IPS DF 19.7 (cell line): ENCODE results near the gene UGT1A10.
"Not testable (repeated sequence)": the region's sequence is repeated elsewhere in the genome, so short reads cannot be mapped to it uniquely, and the experiment has no call there.

ENCODE experiments used
- DNase-seq: peaks from one replicate; pipeline ENCODE4 v3.0.0-alpha.2; 2013; ENCODE audit warnings: low read depth, low spot score

Gene UGT1A10

GRCh38 chr2:233692648-233693047 lies 56.4 kb downstream of the UGT1A10 start, which contains the start of gene UGT1A6:
UGT1A6 (plus strand) TSS chr2:233692890; CDS start chr2:233693005, 115 bp downstream.
- no peak for DNase-seq

GRCh38 chr2:233693963-233694362 lies 57.7 kb downstream of the UGT1A10 start:
- no peak for DNase-seq

GRCh38 chr2:233698740-233699139 lies 62.5 kb downstream of the UGT1A10 start:
- DNase-seq: no peak

GRCh38 chr2:233699424-233700027 lies 63.3 kb downstream of the UGT1A10 start:
- DNase-seq: no peak

- DNase-seq: no peak
Measured at GRCh38 chr2:233700028-233700635, 63.9 kb downstream of the UGT1A10 start.

- DNase-seq: not testable (repeated sequence)
Measured at GRCh38 chr2:233700842-233701241, 64.6 kb downstream of the UGT1A10 start.

GRCh38 chr2:233702238-233702637 lies 66.0 kb downstream of the UGT1A10 start:
- DNase-seq: no peak

- DNase-seq: no peak
Measured at GRCh38 chr2:233705911-233706506, 69.8 kb downstream of the UGT1A10 start.

GRCh38 chr2:233706720-233707119 lies 70.5 kb downstream of the UGT1A10 start:
- no peak for DNase-seq

- no peak for DNase-seq
Measured at GRCh38 chr2:233707940-233708644, 71.8 kb downstream of the UGT1A10 start.

GRCh38 chr2:233708942-233709341 lies 72.7 kb downstream of the UGT1A10 start:
- no peak for DNase-seq

GRCh38 chr2:233711312-233712008 lies 75.2 kb downstream of the UGT1A10 start:
- DNase-seq: peak; percentile 9

GRCh38 chr2:233712611-233713261 lies 76.5 kb downstream of the UGT1A10 start, which contains the start of gene UGT1A5:
UGT1A5 (plus strand) TSS chr2:233712907; CDS start chr2:233712992, 85 bp downstream.
- DNase-seq: no peak

- no peak for DNase-seq
Measured at GRCh38 chr2:233713262-233713615, 77.0 kb downstream of the UGT1A10 start.

- no peak for DNase-seq
Measured at GRCh38 chr2:233714121-233714520, 77.9 kb downstream of the UGT1A10 start.

- no peak for DNase-seq
Measured at GRCh38 chr2:233718552-233718951, 82.3 kb downstream of the UGT1A10 start, which contains the start of gene UGT1A4. UGT1A4 (plus strand) TSS chr2:233718736; CDS start chr2:233718821, 85 bp downstream.

GRCh38 chr2:233728723-233729301 lies 92.6 kb downstream of the UGT1A10 start, which contains the start of gene UGT1A3:
UGT1A3 (plus strand) TSS chr2:233729042; CDS start chr2:233729127, 85 bp downstream.
- DNase-seq: no peak

GRCh38 chr2:233736868-233737653 lies 100.8 kb downstream of the UGT1A10 start:
- not testable (repeated sequence) for DNase-seq

- DNase-seq: no peak
Measured at GRCh38 chr2:233740870-233741269, 104.6 kb downstream of the UGT1A10 start.
